ENCODE measurements around the gene BEX3.
"Not testable (repeated sequence)": the region's sequence is repeated elsewhere in the genome, so short reads cannot be mapped to it uniquely, and the experiment has no call there.

Gene BEX3

DNA sequence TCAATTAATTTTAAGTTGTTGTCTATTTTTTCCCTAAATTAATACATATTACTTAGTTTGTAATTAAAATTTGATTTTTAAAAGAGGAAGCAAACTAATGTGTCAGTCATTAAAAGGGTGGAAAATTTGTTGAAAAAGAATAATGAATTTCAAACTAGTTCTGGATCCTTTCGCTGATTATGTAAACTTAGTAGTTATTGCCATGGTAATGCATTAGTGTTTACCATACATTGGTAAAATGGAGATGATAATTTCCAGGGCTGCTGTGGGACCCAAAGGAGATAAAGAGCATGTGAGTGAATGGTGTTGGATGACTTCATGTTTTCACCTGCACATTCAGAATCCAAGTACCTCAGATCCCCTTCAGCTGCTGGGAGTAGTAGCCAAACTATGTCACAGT is 6.5 kb downstream of the BEX3 start:
- no peak for DNase-seq (ENCODE audit: low read depth, low spot score)

DNA sequence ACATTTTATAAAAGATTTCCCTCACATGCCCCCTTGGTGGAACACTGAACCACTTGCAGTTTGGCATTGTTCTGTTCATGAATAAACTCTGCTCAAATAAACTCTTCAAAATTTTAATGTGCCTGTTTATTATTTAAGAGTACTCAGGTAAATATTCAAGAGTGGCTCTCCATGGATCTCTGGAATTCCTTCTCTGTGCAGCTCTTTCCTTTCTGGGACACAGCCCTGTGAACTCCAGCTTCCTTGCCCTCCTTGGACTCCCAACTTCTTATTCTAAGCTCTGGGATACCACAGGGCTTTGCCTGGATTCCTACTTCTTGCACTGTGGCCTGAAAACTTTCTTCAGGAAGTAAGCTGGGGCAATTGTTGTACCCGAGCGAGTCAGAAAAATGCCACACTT is 8.3 kb downstream of the BEX3 start:
- no peak for DNase-seq (ENCODE audit: low read depth, low spot score)

DNA sequence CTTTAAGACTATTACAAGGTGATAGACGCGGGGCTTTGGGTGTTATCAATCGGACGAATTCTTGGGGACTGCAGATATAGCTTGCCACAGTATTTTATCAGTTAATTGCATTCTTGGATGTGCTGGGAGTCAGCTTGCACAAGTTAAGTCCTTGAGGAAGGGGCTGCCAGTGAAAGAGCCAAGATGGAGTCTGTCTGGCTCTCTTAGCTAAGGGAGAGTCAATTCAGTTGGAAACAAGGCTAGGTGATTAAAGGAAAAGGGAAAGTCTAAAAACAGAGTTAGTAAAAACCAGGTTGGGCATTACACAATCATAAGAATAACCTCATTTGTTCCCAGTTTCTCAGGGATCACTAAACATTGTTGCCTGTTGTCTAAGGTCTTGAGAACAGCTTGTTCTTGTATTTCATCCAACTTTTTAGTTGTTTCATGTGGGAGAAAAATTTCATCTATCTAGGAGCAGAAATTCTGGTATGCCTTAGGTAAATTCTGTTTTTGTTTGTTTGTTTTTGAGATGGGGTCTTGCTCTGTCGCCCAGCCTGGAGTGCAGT is 9.0 kb downstream of the BEX3 start:
- not testable (repeated sequence) for DNase-seq (ENCODE audit: low read depth, low spot score)

DNA sequence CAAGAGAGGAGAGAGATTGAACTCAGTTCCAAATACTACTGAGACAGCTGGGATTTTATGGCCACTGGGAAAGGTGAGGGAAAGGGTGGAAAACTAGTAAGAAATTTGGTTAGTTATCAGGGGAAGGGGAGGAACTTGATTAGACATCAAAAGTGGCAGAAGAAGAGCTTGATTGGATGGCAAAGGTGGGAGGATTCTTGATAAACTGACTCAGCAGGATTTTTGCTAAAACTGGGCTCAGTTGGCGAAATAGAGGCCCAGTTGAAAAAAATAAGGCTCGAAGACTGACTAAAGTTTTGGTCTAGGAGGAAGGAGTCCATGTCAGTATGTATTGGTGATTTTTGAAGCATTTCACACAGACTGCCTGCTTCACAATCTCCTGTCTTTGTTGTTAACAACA is 10.0 kb downstream of the BEX3 start:
- no peak for DNase-seq (ENCODE audit: low read depth, low spot score)

- no peak for DNase-seq (ENCODE audit: low read depth, low spot score)
Observed at GRCh38 chrX:103393487-103393886, 17.1 kb downstream of the BEX3 start.

DNA sequence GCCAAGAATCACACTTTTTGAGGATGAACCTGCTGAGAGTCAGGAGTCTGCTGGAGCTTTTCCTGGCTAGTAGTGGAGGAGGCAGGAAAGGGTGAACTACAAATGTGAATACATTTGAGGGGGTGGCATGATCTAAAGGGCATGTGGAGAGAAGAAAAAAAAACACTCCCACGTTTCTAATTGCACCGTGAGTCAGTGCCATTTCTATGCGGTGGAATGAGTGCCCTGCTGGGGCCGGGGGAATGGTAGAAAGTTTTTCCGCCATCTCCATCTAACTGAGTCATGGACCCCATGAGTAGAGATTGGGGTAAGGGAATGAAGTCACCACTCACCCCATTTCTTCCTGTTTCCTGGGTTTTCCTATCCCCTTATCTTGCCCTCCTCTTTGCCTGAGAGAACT is 19.8 kb downstream of the BEX3 start:
- DNase-seq (ENCODE audit: low read depth, low spot score) = no peak

DNA sequence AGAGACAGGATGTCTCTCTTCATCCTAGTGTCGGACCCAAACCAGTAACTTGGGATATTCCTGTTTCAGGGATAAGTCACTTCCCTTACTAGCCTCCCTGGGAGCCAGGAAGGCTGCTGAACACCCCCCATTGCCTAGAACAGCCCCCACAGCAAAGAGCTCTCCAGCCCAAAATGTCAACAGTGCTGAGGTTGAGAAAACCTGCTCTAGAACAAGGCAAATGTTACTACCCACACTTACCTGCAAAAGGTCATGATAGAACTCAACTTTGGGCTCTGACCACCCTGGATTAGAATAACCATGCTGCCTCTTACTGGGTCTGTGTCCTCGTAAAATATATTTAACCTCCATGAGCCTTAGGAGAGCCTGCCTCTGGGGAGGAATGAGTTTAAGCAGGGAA is 20.3 kb downstream of the BEX3 start:
- no peak for DNase-seq (ENCODE audit: low read depth, low spot score)

DNA sequence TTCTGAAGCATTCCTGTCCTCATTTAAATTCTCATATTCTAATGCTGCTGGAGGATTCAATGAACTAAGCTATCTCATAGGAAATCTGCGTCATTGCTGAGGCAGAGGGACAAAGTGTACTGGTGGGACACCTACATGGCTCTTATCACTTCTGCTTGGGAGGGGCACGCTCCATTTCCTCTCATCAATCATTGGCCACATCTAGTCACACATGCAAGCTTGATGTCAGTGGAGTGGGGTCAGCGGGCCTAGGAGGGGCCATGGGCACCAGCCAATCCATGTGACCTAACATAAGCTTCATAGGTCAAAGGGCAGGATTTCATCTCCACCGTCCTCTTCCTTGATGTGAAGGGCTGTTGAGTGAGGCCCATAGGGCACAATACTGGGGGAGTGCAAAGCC is 21.4 kb downstream of the BEX3 start:
- DNase-seq (ENCODE audit: low read depth, low spot score) = no peak

DNA sequence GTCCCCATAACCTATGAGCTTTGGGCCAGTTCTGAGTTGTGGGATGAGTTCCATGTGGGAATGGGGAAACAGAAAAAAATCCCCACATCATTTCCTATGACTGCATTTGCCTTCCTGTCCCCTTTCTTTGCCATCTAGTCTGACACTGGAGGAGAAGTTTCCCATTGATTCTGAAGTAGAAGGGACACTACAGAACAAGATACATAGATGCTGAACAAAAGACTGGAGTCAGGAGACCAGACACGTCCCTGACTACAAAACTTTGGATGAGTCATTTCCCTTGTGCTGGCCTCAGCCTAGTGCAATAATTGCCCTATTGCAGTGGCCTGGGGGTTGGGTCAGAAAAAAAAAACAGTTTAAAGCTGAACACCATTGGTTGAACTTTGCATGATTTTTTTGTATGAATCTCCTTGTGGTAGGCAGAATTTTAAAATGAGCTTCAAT is 22.1 kb downstream of the BEX3 start:
- no peak for DNase-seq (ENCODE audit: low read depth, low spot score)

GRCh38 chrX:103399744-103400143 is 23.4 kb downstream of the BEX3 start:
- no peak for DNase-seq (ENCODE audit: low read depth, low spot score)

DNA sequence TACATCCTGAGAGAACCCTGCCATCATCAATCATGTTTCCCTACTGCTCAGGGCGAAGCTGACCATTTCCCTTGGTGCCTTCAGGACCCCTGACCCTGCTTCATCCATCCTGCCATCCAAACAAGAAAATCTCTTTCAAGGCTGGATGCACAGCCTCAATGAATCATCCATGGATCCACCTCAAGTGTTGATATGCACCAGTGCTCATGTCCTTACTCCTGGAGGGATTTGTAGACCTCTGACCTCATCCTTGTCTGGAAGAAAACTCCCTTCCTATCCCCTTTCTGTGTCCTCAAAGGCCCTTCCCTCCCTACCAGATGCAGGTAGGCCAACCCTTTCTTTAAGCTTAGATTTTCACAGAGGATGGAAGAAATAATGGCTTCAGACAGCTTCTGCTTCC is 24.6 kb downstream of the BEX3 start:
- no peak for DNase-seq (ENCODE audit: low read depth, low spot score)

DNA sequence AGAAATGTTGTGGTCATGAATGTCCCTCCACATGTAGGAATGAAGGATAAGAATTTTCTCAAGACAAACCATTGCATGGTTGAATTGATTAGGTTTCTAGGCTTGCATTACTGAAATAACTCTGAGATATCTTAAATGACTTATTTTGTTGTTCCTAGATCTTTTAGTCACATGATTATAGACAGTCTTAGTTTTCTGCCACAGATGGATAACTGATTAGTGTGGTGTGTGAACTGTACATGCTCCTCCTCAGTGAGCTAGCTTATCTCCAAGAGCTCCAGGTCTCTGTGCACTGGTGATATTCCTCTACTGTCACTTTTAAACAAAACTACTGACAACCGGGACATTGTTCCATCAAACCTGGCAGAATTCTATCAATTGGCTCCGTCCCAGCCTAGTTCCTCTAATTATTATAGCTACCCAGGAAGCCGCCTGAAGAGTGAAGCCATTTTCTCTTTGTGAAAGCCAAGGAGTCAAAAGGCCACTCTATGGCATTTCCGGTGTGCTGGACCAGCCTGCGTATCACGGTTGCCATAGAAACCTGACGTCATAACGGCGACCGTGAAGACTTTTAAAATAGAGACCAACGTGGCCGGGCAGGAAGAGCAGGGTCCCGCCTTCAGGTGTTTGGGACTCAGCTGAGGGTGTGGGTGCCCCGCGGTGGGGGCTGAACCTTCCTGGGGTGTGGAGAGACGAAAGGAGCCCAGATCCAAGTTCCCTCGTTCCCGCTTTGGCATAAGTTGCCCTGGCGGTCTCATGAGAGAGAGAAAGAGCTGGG is 28.1 kb downstream of the BEX3 start:
- no peak for DNase-seq (ENCODE audit: low read depth, low spot score)

DNA sequence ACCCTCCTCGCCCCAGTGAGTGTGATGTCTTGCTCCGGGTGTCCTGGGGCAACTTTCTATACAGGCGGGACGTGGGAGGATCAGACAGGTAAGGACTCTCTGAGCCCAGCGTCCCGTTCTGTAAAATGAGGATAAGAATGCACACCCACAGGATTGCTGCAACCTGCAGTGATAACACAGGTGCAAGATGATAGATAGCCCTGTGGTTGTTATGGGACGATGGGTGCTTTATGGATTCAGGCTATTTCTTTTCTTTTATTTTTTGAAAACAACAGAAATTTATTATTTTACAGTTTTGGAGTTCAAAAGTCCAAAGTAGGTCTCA is 28.6 kb downstream of the BEX3 start:
- DNase-seq (ENCODE audit: low read depth, low spot score) = no peak

DNA sequence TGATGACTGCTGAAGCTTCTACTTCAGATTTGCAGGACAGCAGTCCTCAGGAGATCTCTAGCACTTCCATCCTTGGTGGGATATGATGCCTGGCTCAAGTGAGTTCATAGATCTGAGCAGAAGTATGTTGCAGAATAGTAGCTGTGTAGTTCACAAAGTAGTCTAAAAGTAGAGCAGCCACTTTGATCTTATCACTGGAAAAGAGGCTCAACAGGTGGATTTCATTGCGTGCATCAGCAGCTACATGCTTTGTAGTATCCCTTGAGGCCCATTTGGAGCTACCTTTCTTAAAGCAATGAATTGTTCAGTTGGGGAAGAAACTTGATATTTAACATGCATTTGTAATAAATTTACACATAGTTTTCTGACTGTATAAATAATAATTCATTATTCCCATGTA is 29.9 kb downstream of the BEX3 start:
- DNase-seq (ENCODE audit: low read depth, low spot score) = no peak

- DNase-seq (ENCODE audit: low read depth, low spot score) = no peak
Observed at GRCh38 chrX:103407776-103408175, 31.4 kb downstream of the BEX3 start.

DNA sequence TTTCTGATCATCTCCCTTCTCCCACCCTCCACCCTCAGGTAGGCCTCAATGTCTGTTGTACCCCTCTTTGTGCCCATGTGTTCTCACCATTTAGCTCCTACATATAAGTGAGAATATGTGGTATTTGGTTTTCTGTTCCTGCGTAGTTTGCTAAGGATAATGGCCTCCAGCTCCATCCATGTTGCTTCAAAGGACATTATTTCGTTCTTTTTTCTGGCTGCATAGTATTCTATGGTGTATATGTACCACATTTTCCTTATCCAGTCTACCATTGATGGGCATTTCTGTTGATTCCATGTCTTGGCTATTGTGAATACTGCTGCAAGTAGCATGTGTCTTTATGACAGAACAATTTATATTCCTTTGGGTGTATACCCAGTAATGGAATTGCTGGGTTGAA is 35.4 kb downstream of the BEX3 start:
- DNase-seq (ENCODE audit: low read depth, low spot score) = not testable (repeated sequence)

DNA sequence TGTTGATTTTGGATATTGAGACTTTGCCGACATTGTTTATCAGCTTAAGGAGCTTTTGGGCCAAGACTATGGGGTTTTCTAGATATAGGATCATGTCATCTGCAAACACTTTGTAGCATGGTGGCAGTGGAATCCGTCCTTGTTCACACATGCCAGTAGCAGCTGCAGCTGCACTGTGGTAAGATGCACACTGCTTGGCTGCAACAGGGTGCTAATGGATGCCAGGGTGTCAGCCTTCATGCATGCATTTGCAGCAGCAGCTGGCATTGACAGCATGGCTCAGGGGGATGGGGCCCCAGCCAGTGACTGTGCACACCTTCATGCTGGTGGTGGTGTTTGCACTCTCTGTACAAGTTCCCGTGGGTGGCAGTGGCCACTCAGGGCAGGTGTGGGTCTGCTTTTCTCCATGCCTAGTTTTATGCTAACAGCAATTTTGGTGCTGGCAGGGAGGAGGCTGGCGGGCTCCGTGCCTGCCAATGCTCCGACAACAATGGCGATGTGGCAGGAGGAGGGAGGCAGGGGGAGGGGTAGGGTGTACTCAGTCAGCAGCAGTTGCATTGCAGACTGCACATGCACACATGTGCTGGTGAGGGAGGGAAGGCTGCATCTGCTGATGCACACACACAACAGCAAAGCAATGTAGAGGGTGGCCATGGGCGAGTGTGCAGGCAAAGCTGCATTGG is 37.5 kb downstream of the BEX3 start:
- no peak for DNase-seq (ENCODE audit: low read depth, low spot score)

- DNase-seq (ENCODE audit: low read depth, low spot score) = no peak
Observed at GRCh38 chrX:103414561-103414960, 38.2 kb downstream of the BEX3 start.

DNA sequence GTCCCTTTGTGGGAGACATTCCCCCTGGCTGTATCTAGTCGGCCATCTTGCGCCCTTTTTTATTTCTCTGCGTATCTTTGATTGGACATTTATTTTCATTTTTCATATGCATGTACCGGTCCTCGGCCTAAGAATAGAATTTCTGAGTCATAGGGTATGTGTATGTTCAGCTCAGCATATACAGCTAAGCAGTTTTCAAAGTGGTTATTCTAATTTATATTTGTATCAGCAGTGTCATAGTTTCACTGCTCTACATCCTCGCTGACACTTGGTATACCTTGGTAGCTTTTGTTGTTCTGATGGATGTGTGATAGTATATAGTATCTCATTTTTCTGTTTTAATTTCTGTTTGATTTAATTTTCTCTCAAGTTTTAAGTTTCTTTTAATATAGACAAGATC is 38.7 kb downstream of the BEX3 start:
- no peak for DNase-seq (ENCODE audit: low read depth, low spot score)

GRCh38 chrX:103415528-103415927 is 39.2 kb downstream of the BEX3 start:
- DNase-seq (ENCODE audit: low read depth, low spot score) = no peak

- no peak for DNase-seq (ENCODE audit: low read depth, low spot score)
Observed at GRCh38 chrX:103417370-103417769, 41.0 kb downstream of the BEX3 start.

DNA sequence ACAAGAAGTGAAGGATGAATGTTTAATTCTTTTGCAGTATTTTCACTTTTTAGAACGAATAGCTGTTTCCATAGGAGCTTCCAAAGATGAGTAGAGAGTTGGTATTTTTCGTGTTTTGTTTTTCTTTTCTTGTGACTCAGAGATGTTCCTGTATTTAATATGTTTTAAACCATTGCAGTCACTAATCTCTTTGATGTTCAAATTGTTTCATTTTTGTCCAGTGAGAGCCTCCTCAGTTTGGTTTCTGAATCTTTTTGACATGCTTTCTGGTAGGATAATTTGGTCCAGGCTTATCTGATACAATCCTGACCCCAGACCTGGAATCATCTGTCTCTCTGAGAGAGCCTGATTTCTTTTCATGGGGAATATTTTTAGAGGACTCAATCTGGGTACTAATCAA is 41.6 kb downstream of the BEX3 start:
- no peak for DNase-seq (ENCODE audit: low read depth, low spot score)

DNA sequence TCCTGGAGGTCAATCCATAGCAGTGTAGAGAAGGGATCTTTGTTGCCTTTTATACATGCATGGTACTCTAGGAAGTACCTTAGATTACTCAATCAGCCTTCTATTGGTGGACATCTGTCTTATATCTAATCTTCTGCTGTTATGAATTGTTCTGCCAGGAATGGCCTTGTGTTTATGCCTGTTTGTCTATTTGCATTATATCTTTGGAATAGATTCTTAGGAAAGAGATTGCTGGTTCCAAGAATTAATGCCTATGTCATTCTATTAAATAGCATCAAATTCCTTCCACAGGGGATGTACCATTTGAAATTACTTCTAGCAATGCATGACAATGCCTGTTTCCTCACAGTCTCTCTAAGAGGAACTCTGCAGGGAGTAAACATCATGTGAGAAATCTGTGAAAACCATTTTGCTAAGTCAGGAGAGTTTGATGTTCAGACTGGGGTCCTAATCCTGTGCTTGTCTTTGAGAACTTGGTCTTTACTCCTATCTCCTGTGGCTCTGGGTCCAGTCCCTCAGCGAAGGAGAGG is 42.5 kb downstream of the BEX3 start:
- no peak for DNase-seq (ENCODE audit: low read depth, low spot score)
